ENCODE results near the gene INSR. TPM values are rescaled to one million over a fixed set of nuclear protein-coding genes. Genes with fewer than 3 reads are reported as not detected.

The INSR gene
- total RNA-seq, 3 donors from 2014 or later (not counting 1 experiment from before 2014, with no cell fraction given) = 0.50 to 4.9 (median 2.0) TPM

DNA sequence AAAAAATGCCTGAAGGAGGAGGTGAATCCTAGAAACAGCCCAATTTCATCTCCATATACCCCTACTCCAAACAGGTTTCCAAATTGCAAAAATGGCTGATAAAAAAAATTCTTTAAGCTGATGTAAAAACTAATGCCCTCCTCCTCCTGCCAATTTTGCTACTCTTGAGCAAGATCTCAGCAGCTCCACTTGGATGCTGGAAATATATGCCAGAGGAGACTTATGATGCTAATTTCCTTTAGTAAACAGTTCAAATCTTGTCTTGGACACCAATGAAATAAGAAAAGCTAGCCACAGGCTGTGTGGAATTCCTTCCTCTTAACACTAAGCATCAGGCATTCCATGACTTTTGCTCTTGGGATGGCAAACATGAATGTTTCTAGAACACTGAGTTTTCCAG is 67.5 kb downstream of the INSR start:
- Mint-ChIP-seq H3K27me3 (ENCODE audit: low read depth in 2 of 2) (no peaks in the 10 kb centered on the region), H3K4me3 (no peak overlapping the region), H3K4me1 (peaks cover 0 to 4% of the 10 kb centered on the region in 2 donors), H3K27ac (no peak overlapping the region), H3K9me3 (peaks cover 0 to 4% of the 10 kb centered on the region in 2 donors), H3K36me3 (no peaks in the 10 kb centered on the region)
- H3K9me3 ChIP-seq (ENCODE audit: control insufficient read depth, insufficient read depth, low read length) = no peaks in the 10 kb centered on the region
- no peak overlapping the region for H3K27ac ChIP-seq (ENCODE audit: low read length)
- H3K4me1 ChIP-seq (ENCODE audit: control insufficient read depth, insufficient read depth, low read length) = no peaks in the 10 kb centered on the region
- H3K36me3 ChIP-seq (ENCODE audit: control insufficient read depth, insufficient read depth, low read length) = no peaks in the 10 kb centered on the region
- H3K27me3 ChIP-seq (ENCODE audit: control insufficient read depth, insufficient read depth, low read length) = no peaks in the 10 kb centered on the region
- ATAC-seq (no peak), DNase-seq (no peak)
- intact Hi-C loops (cut with micrococcal nuclease) = no loop called here
- TF ChIP-seq, protein P1, sequence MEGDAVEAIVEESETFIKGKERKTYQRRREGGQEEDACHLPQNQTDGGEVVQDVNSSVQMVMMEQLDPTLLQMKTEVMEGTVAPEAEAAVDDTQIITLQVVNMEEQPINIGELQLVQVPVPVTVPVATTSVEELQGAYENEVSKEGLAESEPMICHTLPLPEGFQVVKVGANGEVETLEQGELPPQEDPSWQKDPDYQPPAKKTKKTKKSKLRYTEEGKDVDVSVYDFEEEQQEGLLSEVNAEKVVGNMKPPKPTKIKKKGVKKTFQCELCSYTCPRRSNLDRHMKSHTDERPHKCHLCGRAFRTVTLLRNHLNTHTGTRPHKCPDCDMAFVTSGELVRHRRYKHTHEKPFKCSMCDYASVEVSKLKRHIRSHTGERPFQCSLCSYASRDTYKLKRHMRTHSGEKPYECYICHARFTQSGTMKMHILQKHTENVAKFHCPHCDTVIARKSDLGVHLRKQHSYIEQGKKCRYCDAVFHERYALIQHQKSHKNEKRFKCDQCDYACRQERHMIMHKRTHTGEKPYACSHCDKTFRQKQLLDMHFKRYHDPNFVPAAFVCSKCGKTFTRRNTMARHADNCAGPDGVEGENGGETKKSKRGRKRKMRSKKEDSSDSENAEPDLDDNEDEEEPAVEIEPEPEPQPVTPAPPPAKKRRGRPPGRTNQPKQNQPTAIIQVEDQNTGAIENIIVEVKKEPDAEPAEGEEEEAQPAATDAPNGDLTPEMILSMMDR (IDR thresholded peaks at IDR 0.05) = no peak
- no peak overlapping the region for H3K4me3 ChIP-seq (ENCODE audit: low read length)

DNA sequence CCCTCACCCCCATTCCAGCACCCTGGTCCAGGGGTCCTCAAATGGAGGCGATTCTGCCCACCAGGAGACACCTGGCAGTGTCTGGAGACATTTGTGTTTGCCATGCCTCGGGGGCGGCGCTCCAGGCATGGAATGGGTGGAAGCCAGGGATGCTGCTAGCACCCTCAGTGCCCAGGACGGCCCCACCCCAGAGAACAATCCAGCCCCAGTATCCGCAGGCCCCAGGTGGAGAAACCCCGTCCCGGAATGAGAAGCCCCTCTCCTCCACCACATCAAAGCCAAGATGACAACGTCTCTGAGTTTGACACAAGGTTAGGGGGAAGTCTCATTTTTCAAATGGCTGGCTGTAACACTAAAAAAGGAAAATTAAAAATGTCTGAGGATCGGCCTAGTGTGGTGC is 68.5 kb downstream of the INSR start:
- H3K27ac ChIP-seq (ENCODE audit: low read length) = no peak overlapping the region
- H3K4me1 Mint-ChIP-seq = peaks cover 0 to 4% of the 10 kb centered on the region in 2 donors
- H3K36me3 ChIP-seq (ENCODE audit: control insufficient read depth, insufficient read depth, low read length) = no peaks in the 10 kb centered on the region
- TF ChIP-seq, protein P1 (IDR thresholded peaks at IDR 0.05) = no peak
- no peaks in the 10 kb centered on the region for H3K9me3 ChIP-seq (ENCODE audit: control insufficient read depth, insufficient read depth, low read length)
- no peak overlapping the region for H3K4me3 ChIP-seq (ENCODE audit: low read length)
- H3K36me3 Mint-ChIP-seq = no peaks in the 10 kb centered on the region
- no peak overlapping the region for H3K4me3 Mint-ChIP-seq
- intact Hi-C loops (cut with micrococcal nuclease) = no loop called here
- H3K27me3 ChIP-seq (ENCODE audit: control insufficient read depth, insufficient read depth, low read length) = no peaks in the 10 kb centered on the region
- WGBS (ENCODE audit: insufficient coverage) = 77% methylated on average over 7 of the region's 10 CpGs
- H3K27ac Mint-ChIP-seq = no peak overlapping the region
- no peaks in the 10 kb centered on the region for H3K4me1 ChIP-seq (ENCODE audit: control insufficient read depth, insufficient read depth, low read length)
- ATAC-seq (no peak), DNase-seq (no peak)
- no peaks in the 10 kb centered on the region for H3K27me3 Mint-ChIP-seq (ENCODE audit: low read depth in 2 of 2)
- peaks cover 0 to 4% of the 10 kb centered on the region in 2 donors for H3K9me3 Mint-ChIP-seq

- intact Hi-C loops (cut with micrococcal nuclease) = no loop called here
- Histone ChIP-seq H3K36me3 (ENCODE audit: control insufficient read depth, insufficient read depth, low read length) (no peaks in the 10 kb centered on the region), H3K9me3 (ENCODE audit: control insufficient read depth, insufficient read depth, low read length) (no peaks in the 10 kb centered on the region), H3K27me3 (ENCODE audit: control insufficient read depth, insufficient read depth, low read length) (no peaks in the 10 kb centered on the region), H3K27ac (ENCODE audit: low read length) (no peak overlapping the region), H3K4me3 (ENCODE audit: low read length) (no peak overlapping the region), H3K4me1 (ENCODE audit: control insufficient read depth, insufficient read depth, low read length) (no peaks in the 10 kb centered on the region)
- no peak overlapping the region for H3K27ac Mint-ChIP-seq
- TF ChIP-seq, protein P1 (IDR thresholded peaks at IDR 0.05) = no peak
- no peaks in the 10 kb centered on the region for H3K36me3 Mint-ChIP-seq
- H3K27me3 Mint-ChIP-seq (ENCODE audit: low read depth in 2 of 2) = no peaks in the 10 kb centered on the region
- H3K4me3 Mint-ChIP-seq = no peak overlapping the region
- no peak for ATAC-seq
- DNase-seq = no peak
- H3K4me1 Mint-ChIP-seq = peaks cover 0 to 4% of the 10 kb centered on the region in 2 donors
- 95% methylated on average over 7 of the region's 7 CpGs for WGBS (ENCODE audit: insufficient coverage)
- peaks cover 0 to 4% of the 10 kb centered on the region in 2 donors for H3K9me3 Mint-ChIP-seq
Observed at GRCh38 chr19:7224995-7225394, 69.2 kb downstream of the INSR start.

GRCh38 chr19:7224209-7224686 is 70.0 kb downstream of the INSR start:
- DNase-seq = no peak
- H3K27me3 ChIP-seq (ENCODE audit: control insufficient read depth, insufficient read depth, low read length) = no peaks in the 10 kb centered on the region
- no peaks in the 10 kb centered on the region for H3K36me3 Mint-ChIP-seq
- no peaks in the 10 kb centered on the region for H3K27me3 Mint-ChIP-seq (ENCODE audit: low read depth in 2 of 2)
- no peak overlapping the region for H3K4me3 ChIP-seq (ENCODE audit: low read length)
- 90% methylated on average over 18 of the region's 18 CpGs for WGBS (ENCODE audit: insufficient coverage)
- H3K9me3 ChIP-seq (ENCODE audit: control insufficient read depth, insufficient read depth, low read length) = no peaks in the 10 kb centered on the region
- peaks cover 0 to 4% of the 10 kb centered on the region in 2 donors for H3K9me3 Mint-ChIP-seq
- H3K4me1 ChIP-seq (ENCODE audit: control insufficient read depth, insufficient read depth, low read length) = no peaks in the 10 kb centered on the region
- H3K27ac Mint-ChIP-seq = no peak overlapping the region
- intact Hi-C loops (cut with micrococcal nuclease) = no loop called here
- no peak for ATAC-seq
- H3K27ac ChIP-seq (ENCODE audit: low read length) = no peak overlapping the region
- H3K4me1 Mint-ChIP-seq = peaks cover 0 to 4% of the 10 kb centered on the region in 2 donors
- no peaks in the 10 kb centered on the region for H3K36me3 ChIP-seq (ENCODE audit: control insufficient read depth, insufficient read depth, low read length)
- TF ChIP-seq, protein P1 (IDR thresholded peaks at IDR 0.05) = no peak
- H3K4me3 Mint-ChIP-seq = no peak overlapping the region

Data from natural killer cell (primary cell).